Measurements from ENCODE around the gene UGGT2.
"Not testable (repeated sequence)": the region's sequence is repeated elsewhere in the genome, so short reads cannot be mapped to it uniquely, and the experiment has no call there.

UGGT2 gene

DNA sequence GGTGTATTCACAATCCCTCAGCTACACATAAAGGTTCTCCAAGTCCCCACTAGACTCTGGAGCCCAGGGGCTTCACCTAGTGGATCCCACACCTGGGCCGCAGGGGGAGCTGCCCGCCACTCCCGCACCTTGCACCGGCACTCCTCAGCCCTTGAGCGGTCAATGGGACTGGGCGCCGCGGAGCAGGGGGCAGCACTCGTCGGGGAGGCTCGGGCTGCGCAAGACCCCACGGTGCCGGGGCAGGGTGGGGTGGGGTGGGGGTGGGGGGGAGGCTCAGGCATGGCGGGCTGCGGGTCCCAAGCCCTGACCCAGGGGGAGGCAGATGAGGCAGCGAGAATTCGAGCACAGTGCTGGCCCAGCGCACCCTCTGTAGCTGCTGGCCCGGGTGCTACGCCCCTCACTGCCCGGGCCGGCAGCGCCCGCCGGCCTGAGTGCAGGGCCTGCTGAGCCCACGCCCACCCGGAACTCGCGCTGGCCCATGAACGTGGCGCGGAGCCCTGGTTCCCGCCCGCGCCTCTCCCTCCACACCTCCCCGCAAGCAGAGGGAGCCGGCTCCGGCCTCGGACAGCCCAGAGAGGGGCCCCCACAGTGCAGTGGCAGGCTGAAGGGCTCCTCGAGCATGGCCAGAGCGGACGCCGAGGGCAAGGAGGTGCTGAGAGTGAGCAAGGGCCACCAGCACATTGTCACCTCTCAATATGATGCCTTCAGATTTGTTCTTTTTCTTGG is 121.7 kb downstream of the UGGT2 start:
- Histone ChIP-seq H3K27me3 (ENCODE audit: control insufficient read depth, low read length) (no peaks in the 10 kb centered on the region), H4K20me1 (ENCODE audit: control insufficient read depth, insufficient read depth, low read depth, low read length) (no peaks in the 10 kb centered on the region), H3F3A (ENCODE audit: control insufficient read depth, insufficient read depth) (no peaks in the 10 kb centered on the region), H3K9me3 (ENCODE audit: control insufficient read depth, insufficient read depth, low read length) (peaks cover 10% of the 10 kb centered on the region; the same call in 1 of the 2 replicates), H3K4me2 (ENCODE audit: low read length) (no peak overlapping the region), H3K79me2 (ENCODE audit: control insufficient read depth, low read length) (no peaks in the 10 kb centered on the region), H3K4me3 (ENCODE audit: low read length) (no peak overlapping the region), H3K4me1 (ENCODE audit: control insufficient read depth, low read length) (no peaks in the 10 kb centered on the region), H3K36me3 (ENCODE audit: control insufficient read depth, low read length) (peaks cover 14% of the 10 kb centered on the region), H3K9me2 (replicated peaks; ENCODE audit: control insufficient read depth, low read length) (no peaks in the 10 kb centered on the region), H3K27ac (ENCODE audit: low read depth, low read length) (no peak overlapping the region)
- no peak for TF ChIP-seq EZH2phosphoT487 (IDR thresholded peaks at IDR 0.05; ENCODE audit: borderline replicate concordance, low read length)
- TF ChIP-seq, protein P1, sequence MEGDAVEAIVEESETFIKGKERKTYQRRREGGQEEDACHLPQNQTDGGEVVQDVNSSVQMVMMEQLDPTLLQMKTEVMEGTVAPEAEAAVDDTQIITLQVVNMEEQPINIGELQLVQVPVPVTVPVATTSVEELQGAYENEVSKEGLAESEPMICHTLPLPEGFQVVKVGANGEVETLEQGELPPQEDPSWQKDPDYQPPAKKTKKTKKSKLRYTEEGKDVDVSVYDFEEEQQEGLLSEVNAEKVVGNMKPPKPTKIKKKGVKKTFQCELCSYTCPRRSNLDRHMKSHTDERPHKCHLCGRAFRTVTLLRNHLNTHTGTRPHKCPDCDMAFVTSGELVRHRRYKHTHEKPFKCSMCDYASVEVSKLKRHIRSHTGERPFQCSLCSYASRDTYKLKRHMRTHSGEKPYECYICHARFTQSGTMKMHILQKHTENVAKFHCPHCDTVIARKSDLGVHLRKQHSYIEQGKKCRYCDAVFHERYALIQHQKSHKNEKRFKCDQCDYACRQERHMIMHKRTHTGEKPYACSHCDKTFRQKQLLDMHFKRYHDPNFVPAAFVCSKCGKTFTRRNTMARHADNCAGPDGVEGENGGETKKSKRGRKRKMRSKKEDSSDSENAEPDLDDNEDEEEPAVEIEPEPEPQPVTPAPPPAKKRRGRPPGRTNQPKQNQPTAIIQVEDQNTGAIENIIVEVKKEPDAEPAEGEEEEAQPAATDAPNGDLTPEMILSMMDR (IDR thresholded peaks at IDR 0.05; ENCODE audit: low read depth, low read length, poor library complexity, severe bottlenecking) = no peak

DNA sequence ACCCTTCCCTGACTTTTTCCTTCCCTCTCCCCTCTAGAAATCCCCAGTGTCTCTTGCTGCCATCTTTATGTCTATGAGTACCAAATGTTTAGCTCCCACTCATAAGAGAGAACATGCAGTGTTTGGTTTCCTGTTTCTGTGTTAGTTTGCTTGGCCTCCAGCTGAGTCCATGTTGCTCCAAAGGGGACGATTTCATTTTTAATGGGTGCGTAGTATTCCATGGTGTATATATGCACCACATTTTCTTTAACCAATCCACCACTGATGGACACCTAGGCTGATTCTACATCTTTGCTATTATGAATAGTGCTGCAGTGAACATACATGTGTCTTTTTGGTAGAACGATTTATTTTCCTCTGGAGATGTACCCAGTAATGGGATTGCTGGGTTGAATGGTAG is 123.8 kb downstream of the UGGT2 start:
- no peak overlapping the region for H3K27ac ChIP-seq (ENCODE audit: low read depth, low read length)
- H3K27me3 ChIP-seq (ENCODE audit: control insufficient read depth, low read length) = no peaks in the 10 kb centered on the region
- peaks cover 10% of the 10 kb centered on the region; the same call in 1 of the 2 replicates for H3K9me3 ChIP-seq (ENCODE audit: control insufficient read depth, insufficient read depth, low read length)
- no peaks in the 10 kb centered on the region for H4K20me1 ChIP-seq (ENCODE audit: control insufficient read depth, insufficient read depth, low read depth, low read length)
- H3K36me3 ChIP-seq (ENCODE audit: control insufficient read depth, low read length) = peaks cover 6% of the 10 kb centered on the region; the same call in 1 of the 2 replicates
- no peaks in the 10 kb centered on the region for H3F3A ChIP-seq (ENCODE audit: control insufficient read depth, insufficient read depth)
- no peaks in the 10 kb centered on the region for H3K4me1 ChIP-seq (ENCODE audit: control insufficient read depth, low read length)
- no peak overlapping the region for H3K4me2 ChIP-seq (ENCODE audit: low read length)
- H3K4me3 ChIP-seq (ENCODE audit: low read length) = no peak overlapping the region
- H3K9me2 ChIP-seq (replicated peaks; ENCODE audit: control insufficient read depth, low read length) = no peaks in the 10 kb centered on the region
- no peak for TF ChIP-seq EZH2phosphoT487 (IDR thresholded peaks at IDR 0.05; ENCODE audit: borderline replicate concordance, low read length)
- TF ChIP-seq, protein P1 (IDR thresholded peaks at IDR 0.05; ENCODE audit: low read depth, low read length, poor library complexity, severe bottlenecking) = no peak
- H3K79me2 ChIP-seq (ENCODE audit: control insufficient read depth, low read length) = no peaks in the 10 kb centered on the region

DNA sequence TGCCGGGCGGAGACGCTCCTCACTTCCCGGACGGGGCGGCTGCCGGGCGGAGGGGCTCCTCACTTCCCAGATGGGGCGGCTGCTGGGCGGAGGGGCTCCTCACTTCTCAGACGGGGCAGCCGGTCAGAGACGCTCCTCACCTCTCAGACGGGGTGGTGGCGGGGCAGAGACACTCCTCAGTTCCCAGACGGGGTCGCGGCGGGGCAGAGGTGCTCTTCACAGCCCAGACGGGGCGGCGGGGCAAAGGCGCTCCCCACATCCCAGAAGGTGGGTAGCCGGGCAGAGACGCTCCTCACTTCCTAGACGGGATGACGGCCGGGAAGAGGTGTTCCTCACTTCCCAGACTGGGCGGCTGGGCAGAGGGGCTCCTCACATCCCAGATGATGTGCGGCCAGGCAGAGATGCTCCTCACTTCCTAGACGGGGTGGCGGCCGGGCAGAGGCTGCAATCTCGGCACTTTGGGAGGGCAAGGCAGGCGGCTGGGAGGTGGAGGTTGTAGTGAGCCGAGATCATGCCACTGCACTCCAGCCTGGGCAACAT is 124.8 kb downstream of the UGGT2 start:
- not testable (repeated sequence) for H3K27me3 ChIP-seq (ENCODE audit: control insufficient read depth, low read length); H3F3A ChIP-seq (ENCODE audit: control insufficient read depth, insufficient read depth); H4K20me1 ChIP-seq (ENCODE audit: control insufficient read depth, insufficient read depth, low read depth, low read length); H3K4me2 ChIP-seq (ENCODE audit: low read length); H3K4me1 ChIP-seq (ENCODE audit: control insufficient read depth, low read length); H3K9me3 ChIP-seq (ENCODE audit: control insufficient read depth, insufficient read depth, low read length); H3K4me3 ChIP-seq (ENCODE audit: low read length); H3K79me2 ChIP-seq (ENCODE audit: control insufficient read depth, low read length); H3K27ac ChIP-seq (ENCODE audit: low read depth, low read length); H3K9me2 ChIP-seq (replicated peaks; ENCODE audit: control insufficient read depth, low read length); H3K36me3 ChIP-seq (ENCODE audit: control insufficient read depth, low read length)

DNA sequence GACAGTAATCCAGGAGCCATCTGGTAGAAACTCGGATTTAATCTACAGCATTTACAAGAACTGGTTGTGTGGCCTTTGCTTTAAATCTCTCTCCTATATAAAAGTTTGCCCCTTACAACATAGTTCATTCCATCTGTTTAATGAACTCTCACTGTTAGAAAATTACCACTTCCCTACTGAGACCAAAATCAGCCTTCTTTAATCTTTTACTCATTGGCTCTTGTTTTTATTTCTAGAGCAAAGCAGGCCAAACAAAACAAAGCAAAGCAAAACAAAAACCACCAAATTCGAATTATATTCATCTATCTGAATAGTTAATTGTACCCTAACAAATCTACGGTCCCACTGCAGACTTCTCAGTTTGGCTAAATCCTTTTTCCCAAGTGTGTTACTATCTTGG is 127.0 kb downstream of the UGGT2 start:
- no peak overlapping the region for H3K4me3 ChIP-seq (ENCODE audit: low read length)
- peaks cover 6% of the 10 kb centered on the region; the same call in 1 of the 2 replicates for H3K36me3 ChIP-seq (ENCODE audit: control insufficient read depth, low read length)

More for the DNA sequence above, 127.0 kb downstream of the UGGT2 start:
- no peaks in the 10 kb centered on the region for H3K9me2 ChIP-seq (replicated peaks; ENCODE audit: control insufficient read depth, low read length)
- no peaks in the 10 kb centered on the region for H4K20me1 ChIP-seq (ENCODE audit: control insufficient read depth, insufficient read depth, low read depth, low read length)
- no peaks in the 10 kb centered on the region for H3K79me2 ChIP-seq (ENCODE audit: control insufficient read depth, low read length)
- H3K4me2 ChIP-seq (ENCODE audit: low read length) = no peak overlapping the region
- peaks cover 10% of the 10 kb centered on the region; the same call in 1 of the 2 replicates for H3K9me3 ChIP-seq (ENCODE audit: control insufficient read depth, insufficient read depth, low read length)
- no peaks in the 10 kb centered on the region for H3F3A ChIP-seq (ENCODE audit: control insufficient read depth, insufficient read depth)
- TF ChIP-seq, protein P1 (IDR thresholded peaks at IDR 0.05; ENCODE audit: low read depth, low read length, poor library complexity, severe bottlenecking) = no peak
- no peak for TF ChIP-seq EZH2phosphoT487 (IDR thresholded peaks at IDR 0.05; ENCODE audit: borderline replicate concordance, low read length)
- no peak overlapping the region for H3K27ac ChIP-seq (ENCODE audit: low read depth, low read length)
- no peaks in the 10 kb centered on the region for H3K27me3 ChIP-seq (ENCODE audit: control insufficient read depth, low read length)
- no peaks in the 10 kb centered on the region for H3K4me1 ChIP-seq (ENCODE audit: control insufficient read depth, low read length)

Measured in DOHH2 (cell line).